Fibroblast of skin of left biceps (primary cell): ENCODE data around the gene SFT2D2.
A peak's percentile ranks its signal among the peaks of the same experiment; 100 is the strongest.
"Not testable (repeated sequence)": the region's sequence is repeated elsewhere in the genome, so short reads cannot be mapped to it uniquely, and the experiment has no call there.

Experiments used
- DNase-seq, 2 experiments: peaks; one replicate each; pipeline ENCODE4 v3.0.0-alpha.2; 2013; ENCODE audit warnings: low read depth in 2 of 2

The SFT2D2 gene

GRCh38 chr1:168225476-168226190, at the start of gene SFT2D2:
Gene SFT2D2, plus strand, starts transcription at chr1:168226004. Its CDS starts 76 bp downstream, at chr1:168226080.
- DNase-seq, result no peak

DNA sequence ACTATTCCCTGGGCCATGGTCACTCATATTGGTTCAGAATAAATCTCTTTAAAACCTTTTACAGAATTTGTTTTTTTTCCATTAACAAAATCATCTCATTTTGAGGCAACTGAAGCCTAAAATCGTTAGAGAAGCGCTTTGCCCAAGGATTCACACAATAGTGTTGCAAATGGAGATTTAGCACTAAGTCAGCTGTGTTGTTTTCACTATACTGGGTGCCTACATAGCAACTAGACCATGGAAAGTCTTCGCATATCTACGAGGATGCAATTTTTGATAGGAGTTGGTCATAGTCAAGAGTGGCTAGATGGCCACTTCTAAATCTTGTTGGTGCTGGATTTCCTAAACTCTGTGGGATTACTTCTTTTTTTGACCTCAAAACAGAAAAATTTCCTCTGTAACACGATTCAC, 47.6 kb upstream of the SFT2D2 start:
- no peak for DNase-seq

DNA sequence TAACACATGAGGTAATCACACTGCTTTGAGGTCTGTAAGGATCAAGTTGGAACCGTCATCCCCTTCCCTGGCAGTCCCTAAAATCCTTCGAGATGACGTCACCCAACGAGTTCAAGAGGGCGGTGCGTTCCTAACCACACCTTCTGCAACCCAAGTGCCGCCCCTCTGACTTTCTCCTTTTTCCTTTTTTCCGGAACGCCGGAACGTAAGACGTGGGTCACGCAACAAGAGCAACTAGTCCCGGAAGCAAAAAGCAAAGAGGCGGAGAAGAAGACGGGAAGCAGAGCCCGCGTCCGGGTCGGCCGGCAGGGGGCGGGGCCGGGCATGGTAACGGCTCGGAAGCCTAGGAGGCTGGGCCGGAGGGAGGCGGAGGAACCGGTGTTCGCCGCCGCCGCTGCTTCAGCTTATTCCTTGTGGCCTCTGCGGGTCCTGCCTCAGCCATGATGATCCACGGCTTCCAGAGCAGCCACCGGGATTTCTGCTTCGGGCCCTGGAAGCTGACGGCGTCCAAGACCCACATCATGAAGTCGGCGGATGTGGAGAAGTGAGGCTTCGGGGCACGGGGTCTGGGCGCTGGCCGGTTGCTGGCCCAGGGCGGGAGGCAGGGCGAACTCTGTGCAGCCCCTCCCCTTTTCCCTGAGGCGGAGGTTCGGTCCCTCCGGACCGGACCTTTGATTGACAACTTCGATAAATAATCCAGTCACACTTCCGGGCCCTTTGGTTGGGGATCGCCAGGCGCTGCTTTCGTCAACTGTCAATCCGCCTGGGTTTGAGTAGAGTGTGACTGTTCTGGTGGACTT, 47.0 kb upstream of the SFT2D2 start, which contains the start of gene TIPRL:
TIPRL (plus strand) TSS at position 325 of the 800 bp plus-strand sequence; CDS start at position 441, 116 bp downstream.
- DNase-seq, result peak; percentile 98 to 99

- DNase-seq, result no peak
Observed at GRCh38 chr1:168179438-168180147, 46.2 kb upstream of the SFT2D2 start.

- DNase-seq, result no peak
Observed at GRCh38 chr1:168180148-168180524, 45.7 kb upstream of the SFT2D2 start.

GRCh38 chr1:168181063-168181720, 44.6 kb upstream of the SFT2D2 start:
- not testable (repeated sequence) for DNase-seq

DNA sequence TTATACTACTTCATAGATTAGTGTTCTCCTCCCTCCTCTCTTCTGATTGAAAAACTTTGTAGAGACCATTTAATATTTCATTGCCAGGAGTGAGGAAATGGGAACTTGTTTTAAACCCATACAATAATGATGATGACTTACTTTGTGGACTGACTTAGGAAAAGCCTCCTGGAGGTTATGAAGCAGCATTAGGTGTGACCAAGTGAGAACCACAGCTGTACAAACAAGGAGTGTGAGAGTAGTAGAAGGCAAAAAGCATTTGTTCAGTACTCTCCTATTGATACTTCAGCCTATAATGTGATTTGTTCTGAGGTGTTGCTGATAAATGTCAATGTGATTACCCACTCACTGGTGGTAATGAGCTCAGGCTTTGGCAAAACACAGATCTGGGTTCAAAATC, 38.6 kb upstream of the SFT2D2 start:
- DNase-seq, result no peak

- DNase-seq, result no peak
Observed at GRCh38 chr1:168190403-168190802, 35.4 kb upstream of the SFT2D2 start.

- DNase-seq, result no peak
Observed at GRCh38 chr1:168195199-168196135, 30.3 kb upstream of the SFT2D2 start.

GRCh38 chr1:168199056-168199455, 26.7 kb upstream of the SFT2D2 start:
- DNase-seq, result no peak

DNA sequence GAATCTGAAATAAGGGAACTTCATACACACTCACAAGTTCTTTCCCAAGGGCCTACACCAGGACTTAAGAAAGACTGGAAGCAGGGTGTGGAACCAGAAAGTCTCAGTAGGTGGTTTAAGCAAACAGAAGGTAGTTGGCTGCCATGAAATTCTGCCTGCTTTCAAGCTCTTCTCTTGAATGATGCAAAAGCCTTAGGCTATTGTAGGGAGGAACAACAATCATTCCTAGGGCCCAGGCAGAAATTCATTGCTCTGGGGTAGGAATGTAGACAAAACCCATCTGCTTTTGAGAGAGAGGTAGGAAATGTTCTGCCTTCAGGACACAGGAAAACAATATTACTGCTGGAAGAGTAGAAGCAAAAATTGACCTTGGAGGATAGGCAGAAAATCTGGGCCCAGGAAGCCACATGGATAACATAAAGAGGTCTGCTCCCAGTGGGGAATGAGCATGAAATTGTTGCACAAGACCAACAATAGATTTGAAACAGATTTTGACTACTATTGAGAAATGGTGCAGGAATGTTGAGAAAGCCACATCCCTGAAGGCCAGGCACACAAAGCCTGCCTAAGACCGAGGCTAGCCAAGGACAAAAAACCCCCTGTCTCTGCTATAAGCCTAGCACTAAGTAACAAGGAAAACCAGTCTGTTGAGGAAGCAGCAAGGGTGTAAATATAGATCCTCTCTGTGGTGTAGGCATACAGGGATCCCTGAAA, 22.7 kb upstream of the SFT2D2 start:
- peak; percentile 97 for DNase-seq

GRCh38 chr1:168206111-168206510, 19.7 kb upstream of the SFT2D2 start:
- no peak for DNase-seq

- DNase-seq, result not testable (repeated sequence)
Observed at GRCh38 chr1:168207673-168208072, 18.1 kb upstream of the SFT2D2 start.

GRCh38 chr1:168210312-168210711, 15.5 kb upstream of the SFT2D2 start:
- no peak for DNase-seq

GRCh38 chr1:168213349-168213748, 12.5 kb upstream of the SFT2D2 start:
- DNase-seq, result no peak

DNA sequence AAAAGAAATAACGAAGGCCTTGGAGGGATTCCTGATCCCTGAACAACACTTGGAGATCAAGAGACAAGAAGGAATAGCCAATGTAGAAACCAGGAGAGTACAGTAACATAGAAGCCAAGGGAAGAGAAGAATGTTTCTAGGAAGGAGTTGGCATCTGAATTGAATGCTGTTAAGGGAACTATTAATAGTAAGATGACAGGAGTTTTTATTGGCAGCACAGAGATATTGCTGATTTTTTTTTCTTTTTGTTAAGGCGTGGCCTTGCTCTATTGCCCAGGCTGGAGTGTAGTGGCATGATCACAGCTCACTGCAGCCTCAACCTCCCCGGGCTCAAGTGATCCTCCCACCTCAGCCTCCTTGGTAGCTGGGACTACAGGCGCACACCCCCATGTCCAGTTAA, 9.6 kb upstream of the SFT2D2 start:
- DNase-seq, result no peak

- DNase-seq, result no peak
Observed at GRCh38 chr1:168217664-168218063, 8.1 kb upstream of the SFT2D2 start.

DNA sequence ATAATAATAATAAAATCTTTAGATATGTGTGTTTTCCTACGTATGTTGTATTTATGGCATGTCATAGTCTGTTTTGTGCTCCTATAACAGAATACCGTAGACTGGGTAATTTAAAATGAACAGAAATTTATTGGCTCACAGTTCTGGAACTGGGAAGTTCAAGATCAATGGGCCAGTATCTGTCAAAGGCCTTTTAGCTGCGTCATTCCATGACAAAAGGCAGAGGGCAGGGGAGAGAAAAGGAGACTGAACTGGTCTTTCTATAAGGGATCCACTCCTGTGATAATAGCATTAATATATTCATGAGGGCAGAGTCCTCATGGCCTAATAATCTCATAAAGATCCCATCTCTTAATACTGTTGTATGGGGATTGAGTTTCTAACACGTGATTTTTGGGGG, 7.1 kb upstream of the SFT2D2 start:
- no peak for DNase-seq

DNA sequence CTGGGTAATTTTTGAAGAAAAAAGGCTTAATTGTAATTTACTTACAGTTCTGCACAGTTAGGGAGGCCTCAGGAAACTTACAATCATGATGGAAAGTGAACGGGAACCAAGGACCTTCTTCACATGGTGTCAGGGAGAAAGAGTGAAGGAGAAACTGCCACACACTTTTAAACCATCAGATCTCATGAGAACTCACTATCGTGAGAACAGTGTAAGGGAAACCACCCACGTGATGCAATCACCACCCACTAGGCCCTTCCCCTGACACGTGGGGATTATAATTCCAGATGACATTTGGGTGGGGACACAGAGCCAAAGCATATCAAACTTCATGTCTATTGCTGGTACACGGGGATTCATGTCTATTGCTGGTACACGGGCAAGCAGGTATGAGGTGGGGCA, 5.3 kb upstream of the SFT2D2 start:
- no peak for DNase-seq

GRCh38 chr1:168221275-168221674, 4.5 kb upstream of the SFT2D2 start:
- DNase-seq, result no peak
